NOMO-1 (cell line): Measurements from ENCODE around the gene SLC6A17.

ENCODE experiments used
- DNase-seq, 2 experiments: peaks; one replicate each; lab custom pipeline; 2025; ENCODE audit not compliant: unreplicated experiment in 2 of 2; lab: John Stamatoyannopoulos, UW

The SLC6A17 gene

DNA sequence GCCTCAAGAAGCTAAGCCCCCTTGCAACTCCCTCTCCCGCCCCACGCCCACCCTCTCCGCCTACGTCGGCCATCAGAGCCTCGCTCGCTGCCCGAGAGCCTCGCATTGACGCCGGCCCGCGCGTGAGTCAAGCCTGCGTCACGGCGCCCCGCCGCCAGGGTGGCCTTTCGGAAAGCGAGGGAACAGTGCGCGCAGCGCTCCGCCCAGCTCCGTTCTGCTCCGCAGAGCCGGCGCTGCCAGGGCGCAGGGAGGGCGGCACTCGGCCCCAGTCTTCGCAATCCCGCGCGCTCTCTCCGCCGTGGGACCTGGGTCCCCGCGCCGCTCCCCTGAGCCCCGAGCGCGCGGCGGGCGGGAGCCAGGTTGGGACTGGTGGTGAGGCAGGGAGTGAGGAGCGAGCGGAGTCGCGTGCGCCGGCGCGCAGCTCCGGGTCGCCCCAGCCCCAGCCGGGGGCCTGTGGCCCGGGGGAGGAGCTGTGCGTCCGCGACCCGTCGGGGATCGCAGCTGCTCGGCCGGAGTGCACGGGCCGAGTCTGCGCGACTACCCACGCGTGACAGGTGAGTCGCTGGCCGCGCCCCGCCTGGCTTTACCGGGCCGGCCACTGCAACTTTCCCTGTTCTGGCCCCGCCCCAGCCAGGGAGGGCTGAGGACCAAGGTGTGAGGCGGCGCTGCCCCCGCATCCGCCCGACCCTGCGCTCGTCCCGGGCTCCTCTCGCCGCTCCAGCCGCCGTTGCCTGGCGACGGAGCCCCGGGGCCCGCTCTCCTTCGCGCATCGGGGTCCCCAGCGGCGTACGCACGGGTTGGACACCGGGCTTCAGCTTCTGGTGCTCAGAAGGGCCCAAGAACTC is at the start of gene SLC6A17:
Gene SLC6A17, plus strand, starts transcription at position 165 of the 845 bp plus-strand sequence. CDS start 16,436 bp downstream, outside the sequence.
- DNase-seq: no peak

DNA sequence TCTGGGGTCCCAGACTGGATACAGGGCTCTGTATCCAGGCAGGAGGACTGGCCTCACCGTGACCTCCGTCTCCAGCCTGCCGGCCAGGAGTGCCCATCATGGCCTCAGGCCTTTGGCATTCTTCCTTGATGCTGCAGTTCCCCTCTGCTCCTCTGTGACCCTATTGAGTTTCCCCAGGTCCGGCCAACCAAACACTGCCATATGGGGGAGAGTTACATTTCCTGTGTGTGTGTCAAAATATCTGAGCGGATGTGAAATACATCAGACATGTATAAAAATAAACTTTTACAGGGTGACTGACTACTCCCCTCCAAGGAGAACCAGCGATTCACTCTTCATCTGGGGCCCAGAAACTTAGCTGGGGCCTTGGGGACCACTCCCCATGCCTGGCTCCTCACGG is 48.2 kb upstream of the SLC6A17 start:
- peak; percentile 28 to 29 for DNase-seq

DNA sequence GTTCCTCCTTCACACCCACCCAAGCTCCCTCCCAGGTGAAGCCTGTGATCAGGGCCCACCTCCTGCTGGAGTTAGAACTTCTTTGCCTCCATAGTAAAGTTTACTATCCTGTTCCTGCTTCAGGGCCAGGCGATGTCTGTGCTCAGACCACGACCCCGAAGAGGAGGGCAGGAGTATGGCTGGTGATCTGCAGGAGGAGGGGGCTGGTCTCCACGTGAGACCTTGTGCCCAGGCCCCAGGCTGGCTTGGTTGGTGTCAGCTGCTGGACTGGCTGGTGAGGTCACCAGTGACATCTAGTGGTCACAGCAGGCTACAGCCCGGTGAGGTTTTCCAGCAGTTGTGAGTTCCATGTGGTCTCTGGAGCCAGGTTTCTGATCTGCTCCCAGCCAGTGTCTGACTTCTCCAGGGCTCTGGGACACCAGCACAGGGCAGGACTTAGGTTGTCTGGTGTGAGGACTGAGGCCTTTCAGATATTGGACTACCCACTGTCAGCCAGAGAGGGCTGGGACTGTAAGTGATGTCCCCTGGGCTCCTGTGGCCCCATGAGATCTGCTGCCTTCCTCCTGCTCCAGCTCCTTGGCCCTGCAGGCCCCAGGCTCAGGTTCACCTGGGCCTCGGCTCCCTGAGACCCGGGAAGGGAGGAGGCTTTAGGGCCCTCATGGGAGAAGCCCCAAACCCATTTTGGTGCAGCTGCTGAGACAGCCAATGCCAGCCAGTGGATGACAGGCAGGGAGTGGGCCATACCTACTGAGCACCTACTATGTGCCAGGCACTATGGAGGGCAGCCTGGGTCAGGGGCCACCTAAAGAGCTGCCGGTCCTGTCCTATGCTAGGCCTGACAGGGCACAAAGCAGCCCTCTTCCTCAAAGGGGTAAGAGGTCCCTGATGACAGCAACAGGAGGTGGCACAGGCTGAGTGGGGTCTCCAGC is 44.0 kb upstream of the SLC6A17 start:
- peak; percentile 11 to 58 for DNase-seq

DNA sequence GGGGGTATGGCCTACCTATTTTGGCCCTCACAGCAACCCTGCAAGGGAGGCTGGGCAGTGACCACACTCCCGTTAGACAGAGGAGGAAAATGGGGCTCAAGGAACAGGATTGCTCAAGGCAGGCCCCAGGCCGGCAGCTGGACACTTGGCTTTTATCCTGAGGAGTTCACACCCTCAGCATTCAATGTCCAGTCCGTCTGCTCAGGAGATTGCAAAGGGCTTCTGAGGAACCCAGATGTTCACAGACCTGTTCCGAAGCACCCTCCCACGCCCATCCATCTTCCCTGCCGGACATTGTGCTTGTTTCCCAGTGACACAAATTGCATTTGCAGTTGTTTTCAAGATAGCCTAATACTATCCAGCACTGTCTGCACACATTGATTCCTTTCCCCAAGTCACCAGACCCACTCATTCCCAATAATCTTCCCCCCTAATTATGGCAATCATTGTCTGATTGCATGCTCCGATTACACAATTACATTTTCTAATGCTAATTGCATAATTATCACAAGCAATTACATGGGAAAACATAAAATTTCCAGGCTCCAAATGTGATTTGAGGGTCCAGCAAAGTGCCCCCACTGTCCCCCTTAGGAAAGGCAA is 42.3 kb upstream of the SLC6A17 start:
- no peak for DNase-seq

DNA sequence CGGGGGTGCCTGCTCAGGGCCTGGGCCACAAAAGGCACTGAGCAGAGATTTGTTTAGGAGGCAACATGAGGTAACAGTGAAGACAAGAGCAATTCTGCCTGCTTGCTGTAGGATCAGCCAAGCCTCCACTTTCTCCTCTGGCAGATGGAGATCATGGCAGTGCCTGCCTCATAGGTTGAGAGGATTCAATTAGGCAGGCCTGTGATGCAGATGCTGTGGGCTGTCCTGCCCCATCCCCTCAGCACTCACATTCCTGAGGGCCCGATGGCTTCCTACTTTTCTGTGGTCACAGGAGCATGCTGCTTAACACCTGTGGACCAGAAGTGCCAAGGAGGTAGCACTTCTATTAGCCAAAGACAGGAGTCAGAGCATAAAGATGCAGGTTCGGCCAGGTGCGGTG is 39.2 kb upstream of the SLC6A17 start:
- no peak for DNase-seq

DNA sequence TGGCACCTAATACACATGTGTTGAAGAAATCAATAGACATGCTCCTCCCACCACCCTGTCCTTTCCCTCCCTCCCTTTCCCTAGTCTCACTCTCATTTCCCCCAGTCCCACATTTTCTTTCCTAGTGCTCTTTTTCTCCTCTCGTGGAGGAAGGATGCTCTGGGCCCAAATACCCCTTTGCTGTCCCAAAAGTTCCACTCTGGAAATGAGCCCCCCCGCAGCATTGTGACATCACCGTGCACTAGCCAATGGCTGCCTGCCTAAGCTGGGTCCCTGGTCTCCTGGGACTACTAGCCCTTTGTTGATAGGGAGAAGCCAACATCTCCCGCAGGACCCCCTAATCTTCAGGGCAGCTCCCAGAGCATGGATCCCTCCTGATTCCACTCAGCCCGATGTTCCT is 38.2 kb upstream of the SLC6A17 start, which contains the start of gene UBL4B:
Gene UBL4B, plus strand, starts transcription at position 301 of the 400 bp plus-strand sequence. Its CDS starts 92 bp downstream, at position 393.
- no peak for DNase-seq

DNA sequence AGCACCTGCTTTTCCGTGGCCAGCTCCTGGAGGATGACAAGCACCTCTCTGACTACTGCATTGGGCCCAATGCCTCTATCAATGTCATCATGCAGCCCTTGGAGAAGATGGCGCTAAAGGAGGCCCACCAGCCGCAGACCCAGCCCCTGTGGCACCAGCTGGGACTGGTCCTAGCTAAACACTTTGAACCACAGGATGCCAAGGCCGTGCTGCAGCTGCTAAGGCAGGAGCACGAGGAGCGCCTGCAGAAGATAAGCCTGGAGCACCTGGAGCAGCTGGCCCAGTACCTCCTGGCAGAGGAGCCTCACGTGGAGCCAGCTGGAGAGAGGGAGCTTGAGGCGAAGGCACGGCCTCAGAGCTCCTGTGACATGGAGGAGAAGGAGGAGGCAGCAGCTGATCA is 37.6 kb upstream of the SLC6A17 start:
- no peak for DNase-seq

DNA sequence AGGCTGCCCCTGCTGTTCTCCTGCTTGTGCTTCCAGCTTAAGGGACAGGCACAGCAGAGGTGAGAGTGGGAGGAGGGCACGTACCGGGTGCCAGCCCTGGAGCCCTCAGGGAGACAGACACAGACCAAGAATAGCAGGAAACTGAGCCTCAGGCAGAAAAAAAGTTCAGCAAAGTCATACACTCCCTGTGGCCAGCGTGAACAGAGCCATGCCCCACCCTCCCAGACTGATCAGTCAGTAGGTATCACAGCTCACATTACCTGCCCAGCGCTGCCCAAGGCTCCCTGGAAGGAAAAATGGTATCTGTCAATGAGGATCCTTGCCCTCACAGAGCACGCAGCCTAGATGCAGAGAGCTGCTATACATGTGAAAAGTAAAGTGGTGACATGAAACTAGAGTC is 36.7 kb upstream of the SLC6A17 start:
- no peak for DNase-seq

DNA sequence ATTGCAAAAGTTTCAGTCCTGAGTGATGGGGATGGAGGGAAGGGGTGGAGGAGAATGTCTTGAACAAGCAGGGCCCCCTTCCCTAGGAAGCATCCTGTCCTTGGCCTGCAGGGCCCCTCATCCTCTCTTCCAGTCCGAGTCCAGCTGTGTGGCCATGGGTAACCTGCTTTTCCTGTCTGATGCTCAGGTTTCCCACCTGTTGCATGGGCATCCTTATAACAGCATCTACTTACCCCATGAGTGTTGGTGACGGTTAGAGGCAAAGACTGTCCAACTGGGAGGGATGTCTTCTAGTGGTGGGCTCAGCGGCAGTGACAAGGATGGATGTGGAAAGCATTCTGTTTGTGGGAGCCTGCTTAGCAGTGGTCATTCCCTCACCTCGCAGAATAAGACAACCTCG is 36.1 kb upstream of the SLC6A17 start:
- DNase-seq: no peak

DNA sequence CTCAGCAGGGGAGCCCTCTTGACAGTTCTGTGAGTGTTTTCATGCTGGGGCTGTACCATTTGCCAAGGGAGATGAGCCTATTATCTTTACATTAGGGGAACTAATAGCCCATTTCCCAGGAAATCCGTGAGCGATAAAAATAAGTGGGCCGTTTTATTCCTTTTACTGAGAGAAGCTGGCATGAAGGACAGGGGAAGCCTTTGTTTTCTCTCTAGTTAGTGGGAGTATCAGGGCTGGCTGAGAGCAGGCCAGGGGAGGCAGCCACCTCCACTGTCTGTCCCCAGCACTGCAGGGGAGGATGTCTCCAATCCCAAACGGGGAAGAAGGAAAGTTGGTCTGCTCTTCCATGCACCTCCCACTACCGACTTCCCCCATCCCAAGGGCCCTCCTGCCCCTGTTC is 35.5 kb upstream of the SLC6A17 start:
- DNase-seq: no peak

DNA sequence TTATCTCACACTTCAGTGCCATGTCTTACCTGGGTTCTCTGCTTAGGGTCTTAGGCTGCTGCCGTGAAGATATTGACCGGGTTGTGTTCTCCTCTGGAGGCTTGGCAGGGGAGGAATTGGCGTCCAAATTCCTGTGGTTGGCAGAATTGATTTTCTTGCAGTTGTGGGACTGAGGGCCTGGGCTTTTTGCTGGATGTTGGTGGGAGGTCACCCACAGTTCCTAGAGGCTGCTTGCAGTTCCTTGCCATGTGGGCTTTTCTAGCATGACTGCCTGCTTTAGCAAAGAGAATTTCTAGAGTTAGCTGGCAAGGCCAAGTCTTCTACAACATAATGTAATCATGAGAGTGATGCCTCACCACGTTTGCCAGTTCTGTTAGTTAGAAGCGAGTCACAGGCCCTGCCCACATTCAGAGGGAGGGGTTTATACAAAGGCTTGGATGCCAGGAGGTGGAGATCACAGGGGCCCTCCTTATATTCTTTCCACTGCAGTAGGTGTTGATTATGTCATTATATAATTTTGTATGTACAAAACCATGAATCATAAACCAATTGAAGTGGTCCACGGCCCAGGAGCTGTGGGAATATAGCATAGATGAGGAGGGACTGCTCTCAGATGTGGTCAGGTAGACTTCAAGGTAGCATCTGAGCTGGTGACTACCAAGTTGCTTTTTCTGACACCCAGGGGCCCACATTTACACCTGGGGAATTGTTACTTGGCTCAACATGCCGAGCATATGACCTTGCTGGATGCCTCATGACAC is 31.5 kb upstream of the SLC6A17 start:
- DNase-seq: no peak

DNA sequence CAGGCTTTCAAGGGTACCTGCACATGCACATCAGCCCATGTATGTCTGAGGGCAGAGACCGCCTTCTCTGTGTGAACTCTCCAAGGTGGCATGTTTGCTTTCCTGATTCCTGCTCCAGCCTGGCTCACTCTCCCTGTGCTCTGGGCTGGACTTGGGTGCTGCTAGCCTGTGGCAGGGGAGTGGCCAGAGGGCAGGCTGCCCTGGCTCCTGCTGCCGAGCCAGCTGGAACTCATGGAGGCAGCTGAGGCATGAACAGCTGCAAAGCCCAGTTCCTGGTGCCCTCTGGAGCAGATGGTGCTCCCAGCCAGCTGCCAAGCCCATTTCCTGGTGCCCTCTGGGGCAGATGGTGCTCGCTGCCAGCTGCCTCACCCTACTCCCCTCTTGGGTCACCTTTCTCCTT is 30.5 kb upstream of the SLC6A17 start:
- DNase-seq: no peak

DNA sequence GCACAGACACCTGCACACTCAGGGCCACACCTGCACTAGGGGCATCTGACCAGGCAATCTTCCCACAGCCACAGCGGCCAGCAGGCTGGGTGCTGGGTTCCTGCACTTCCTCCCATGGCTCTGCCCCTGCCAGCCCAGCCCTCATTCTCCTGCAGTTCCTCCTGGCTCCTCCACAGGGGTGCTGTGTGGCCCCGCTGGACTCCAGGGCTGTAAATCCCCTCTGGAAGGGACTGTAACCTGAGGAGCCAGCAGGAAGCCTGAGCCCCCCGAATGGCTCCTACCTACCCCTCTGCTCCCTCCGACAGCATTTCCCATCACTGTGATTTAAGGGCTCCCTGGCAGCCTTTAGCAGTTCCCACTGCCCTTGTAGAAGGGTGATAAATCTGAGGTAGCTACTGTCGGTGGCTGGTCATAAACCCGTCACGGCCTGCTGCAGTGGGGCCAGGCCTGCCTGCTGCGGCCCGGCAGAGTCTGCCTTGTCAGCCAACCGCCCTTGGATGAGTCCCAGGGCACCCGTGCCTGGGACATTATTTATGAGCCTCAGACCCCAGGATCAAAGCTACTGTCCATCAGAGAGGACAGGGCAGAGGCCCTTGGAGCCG is 29.2 kb upstream of the SLC6A17 start:
- no peak for DNase-seq

DNA sequence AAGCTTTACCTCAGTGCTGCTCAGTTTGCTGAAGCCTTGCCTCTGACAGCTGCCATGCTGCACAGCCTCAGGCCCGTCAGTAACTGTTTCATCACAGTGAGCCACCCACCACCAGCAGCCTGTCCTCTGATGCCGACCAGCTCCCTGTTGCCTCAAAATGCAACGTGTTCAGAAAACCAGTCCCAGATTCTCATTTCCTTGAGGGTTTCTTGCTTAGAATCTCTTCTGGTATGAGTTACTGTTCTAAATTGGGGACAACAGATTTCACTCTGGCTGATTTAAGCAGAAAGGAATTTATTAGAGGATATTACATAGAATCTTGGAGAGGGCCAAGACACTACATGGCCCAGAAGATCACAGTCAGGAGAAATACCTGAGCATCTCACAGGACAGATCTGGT is 27.1 kb upstream of the SLC6A17 start:
- DNase-seq: no peak

DNA sequence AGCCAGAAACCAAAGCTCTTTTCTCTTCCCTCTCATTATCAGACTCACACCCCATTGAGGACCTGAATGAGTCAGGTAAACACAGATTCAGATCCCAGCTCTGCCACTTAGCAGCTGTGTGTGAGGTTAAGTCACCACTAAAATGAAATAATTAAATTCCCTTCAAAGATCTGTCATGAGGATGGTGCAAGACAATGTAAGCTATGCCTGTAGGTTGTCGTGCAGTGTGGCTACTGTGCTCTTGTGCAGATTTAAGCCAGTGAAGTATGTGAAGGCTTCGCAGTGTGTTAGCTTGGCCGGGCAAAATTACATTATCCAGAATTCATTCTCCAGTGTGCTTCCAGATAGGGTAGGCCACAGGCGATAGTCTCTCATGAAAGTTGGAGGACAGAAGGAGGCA is 24.5 kb upstream of the SLC6A17 start:
- DNase-seq: no peak

DNA sequence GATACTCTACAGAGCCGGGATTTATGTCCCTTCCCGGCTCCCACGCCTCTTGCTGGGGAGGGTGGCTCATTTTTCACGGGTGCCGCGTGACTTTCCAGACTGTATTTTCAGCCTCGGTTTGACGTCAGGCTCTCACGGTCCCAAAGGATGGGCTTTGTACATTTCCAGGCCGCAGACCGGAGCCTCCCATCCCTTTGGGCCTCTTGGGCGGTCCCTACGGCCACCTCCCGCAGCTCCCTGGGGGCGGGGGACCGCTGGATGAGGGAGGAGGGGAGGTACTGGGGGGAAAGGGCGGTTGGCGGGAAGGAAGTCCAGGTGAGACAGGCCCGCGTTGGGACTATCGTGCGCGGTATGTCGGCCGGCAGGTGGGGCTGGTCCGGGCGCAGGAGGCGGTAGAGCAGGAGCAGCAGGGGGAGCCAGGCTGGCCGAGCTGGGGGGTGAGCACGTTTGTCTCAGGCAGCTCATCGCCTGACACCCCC is 20.1 kb upstream of the SLC6A17 start:
- DNase-seq: no peak

DNA sequence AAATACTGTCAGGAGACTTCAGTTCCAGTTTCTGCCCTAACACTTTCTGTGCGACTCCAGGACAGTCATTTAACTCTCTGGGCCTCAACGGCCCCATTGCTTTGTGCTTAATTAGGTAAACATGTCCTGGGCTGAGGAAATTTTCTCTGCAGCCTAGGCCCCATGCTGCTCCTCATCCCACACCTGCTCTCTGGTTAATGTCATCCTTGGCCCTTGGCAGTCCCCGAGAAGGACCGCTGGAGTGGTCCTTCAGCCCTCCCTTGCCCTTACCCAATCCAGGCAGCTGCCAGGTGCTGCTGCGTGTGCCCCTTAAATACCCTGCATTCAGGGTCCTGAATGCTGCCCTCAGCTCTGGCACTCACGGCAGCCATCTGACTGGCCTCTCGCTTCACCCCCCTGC is 19.3 kb upstream of the SLC6A17 start:
- DNase-seq: no peak

DNA sequence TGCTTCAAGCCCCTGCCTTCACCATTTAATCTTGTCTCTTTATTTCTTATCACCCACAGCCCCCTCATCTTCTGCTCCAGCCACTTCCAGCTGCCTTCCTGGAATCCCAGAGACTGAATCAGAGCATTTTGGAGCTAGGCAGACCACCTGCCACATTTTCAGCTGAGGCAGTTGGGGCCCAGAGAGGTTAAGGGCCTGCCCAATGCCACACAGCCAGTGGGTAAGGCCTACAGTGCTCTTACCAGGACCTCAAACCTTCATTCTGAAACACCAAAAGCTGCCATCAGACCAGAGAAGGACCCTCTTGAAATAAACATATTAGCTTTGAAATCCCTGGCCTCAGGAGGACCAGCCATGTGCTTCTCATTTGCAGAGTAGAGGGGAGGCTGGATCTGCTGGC is 17.6 kb upstream of the SLC6A17 start:
- DNase-seq: no peak

DNA sequence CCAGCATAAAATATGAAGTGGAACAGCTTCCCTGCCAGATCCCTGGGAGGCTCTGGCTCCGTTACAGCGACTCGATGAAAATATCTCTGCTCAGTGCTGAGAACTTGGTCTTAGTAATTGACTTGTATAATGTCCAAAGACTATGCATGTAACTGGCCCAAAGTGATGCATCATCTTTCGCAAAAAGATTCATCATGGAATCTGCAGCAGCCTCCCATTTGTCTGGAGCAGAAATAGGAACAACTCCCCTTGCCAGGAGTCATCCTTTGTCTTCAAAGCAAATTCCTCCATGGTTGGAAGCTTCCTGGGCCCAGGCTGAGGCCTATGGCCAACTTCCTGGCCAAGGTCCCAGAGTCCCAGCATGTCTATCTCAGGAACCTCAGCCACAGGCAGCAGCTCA is 16.9 kb upstream of the SLC6A17 start:
- DNase-seq: no peak

DNA sequence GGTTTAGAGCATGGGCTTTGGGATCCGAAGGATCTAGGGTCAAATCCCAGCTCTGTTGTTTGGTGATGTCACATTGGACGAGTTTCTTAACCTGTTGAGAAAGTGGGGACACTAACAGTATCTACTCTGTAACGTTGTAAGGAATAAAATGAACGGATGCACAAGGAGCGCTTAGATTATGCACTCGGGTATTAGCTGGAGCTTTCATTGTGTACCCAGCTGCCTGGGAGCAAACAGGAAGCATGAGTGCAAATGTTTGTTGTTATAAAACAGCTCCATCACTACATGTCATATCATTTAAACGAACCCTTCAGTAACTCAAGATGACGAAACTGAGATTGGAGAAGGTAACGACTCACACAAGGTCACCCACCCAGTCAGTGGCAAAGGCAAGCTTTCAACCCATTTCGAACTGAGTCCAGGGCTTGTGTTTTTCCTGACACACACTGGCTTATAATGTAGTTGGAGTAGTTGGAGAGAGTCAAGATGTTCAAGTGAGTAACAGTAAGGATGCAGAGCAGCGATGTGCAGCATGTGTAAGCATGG is 16.2 kb upstream of the SLC6A17 start:
- no peak for DNase-seq
